HG03066 (cell line): Measurements from ENCODE around the gene PRRT3.
"Not testable (repeated sequence)": the region's sequence is repeated elsewhere in the genome, so short reads cannot be mapped to it uniquely, and the experiment has no call there.

Experiments used
- ATAC-seq: cut with Tn5 transposase; IDR thresholded peaks from one replicate; pipeline ENCODE4 v1.9.1; 2021; ENCODE audit warnings: low read depth; ENCODE audit not compliant: unreplicated experiment

The PRRT3 gene

DNA sequence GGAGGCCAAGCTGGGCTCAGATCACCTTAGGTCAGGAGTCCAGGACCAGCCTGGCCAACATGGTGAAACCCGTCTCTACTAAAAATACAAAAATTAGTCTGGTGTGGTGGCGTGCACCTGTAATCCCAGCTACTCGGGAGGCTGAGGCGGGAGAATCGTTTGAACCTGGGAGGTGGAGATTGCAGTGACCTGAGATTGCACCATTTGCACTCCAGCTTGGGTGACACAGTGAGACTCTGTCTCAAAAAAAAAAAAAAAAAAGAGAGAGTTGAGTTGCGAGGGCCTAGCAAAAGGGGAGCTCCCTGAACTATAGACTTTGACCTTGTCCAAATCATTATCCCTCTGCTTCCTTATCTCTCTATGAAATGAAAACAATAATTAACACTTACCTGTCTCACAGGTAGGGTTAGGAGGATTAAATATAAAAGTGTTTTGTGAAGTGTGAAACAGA, 51.2 kb downstream of the PRRT3 start:
- ATAC-seq: not testable (repeated sequence)

GRCh38 chr3:9899289-9899791, 52.9 kb downstream of the PRRT3 start:
- ATAC-seq: no peak

GRCh38 chr3:9898467-9899241, 53.6 kb downstream of the PRRT3 start:
- ATAC-seq: no peak

- ATAC-seq: peak; percentile 64
These were observed 54.5 kb downstream of the PRRT3 start for GRCh38 chr3:9897408-9898372.

- ATAC-seq: not testable (repeated sequence)
These were observed 55.3 kb downstream of the PRRT3 start for GRCh38 chr3:9896755-9897407.

DNA sequence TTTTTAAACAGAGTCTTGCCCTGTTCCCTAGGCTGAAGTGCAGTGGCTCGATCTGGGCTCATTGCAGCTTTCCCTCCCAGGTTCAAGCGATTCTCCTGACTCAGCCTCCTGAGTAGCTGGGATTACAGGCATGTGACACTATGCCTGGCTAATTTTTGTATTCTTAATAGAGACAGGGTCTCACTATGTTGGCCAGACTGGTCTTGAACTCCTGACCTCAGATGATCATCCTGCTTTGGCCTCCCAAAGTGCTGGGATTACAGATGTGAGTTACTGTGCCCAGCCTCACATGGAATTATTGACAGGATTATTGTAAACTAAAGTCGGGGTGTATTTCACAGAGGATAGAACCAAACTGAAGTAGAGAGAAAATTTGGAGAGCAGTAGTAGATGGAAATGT, 56.5 kb downstream of the PRRT3 start:
- not testable (repeated sequence) for ATAC-seq
